ENCODE results near the gene TIGD7. TPM values are rescaled to one million over a fixed set of nuclear protein-coding genes. Genes with fewer than 3 reads are reported as not detected.

The TIGD7 gene
- total RNA-seq, 1 donor from 2014 or later, result 2.4 TPM

GRCh38 chr16:3328643-3329042 lies 23.4 kb upstream of the TIGD7 start:
- peak; percentile 7 for FAIRE-seq
- DNase-seq (ENCODE audit: low read depth), result no peak
- Histone ChIP-seq H3K27me3 (ENCODE audit: control insufficient read depth, insufficient read depth, low read length) (no peaks in the 10 kb centered on the region), H3K36me3 (ENCODE audit: control insufficient read depth, insufficient read depth, low read length) (no peaks in the 10 kb centered on the region), H3K4me3 (ENCODE audit: low read depth, low read length) (no peak overlapping the region)
- TF ChIP-seq CTCF (IDR thresholded peaks at IDR 0.05; ENCODE audit: insufficient read depth, low read length, severe bottlenecking), result no peak

- FAIRE-seq (no peak), DNase-seq (ENCODE audit: low read depth) (no peak)
- no peak for TF ChIP-seq CTCF (IDR thresholded peaks at IDR 0.05; ENCODE audit: insufficient read depth, low read length, severe bottlenecking)
- Histone ChIP-seq H3K27me3 (ENCODE audit: control insufficient read depth, insufficient read depth, low read length) (no peaks in the 10 kb centered on the region), H3K4me3 (ENCODE audit: low read depth, low read length) (no peak overlapping the region), H3K36me3 (ENCODE audit: control insufficient read depth, insufficient read depth, low read length) (no peaks in the 10 kb centered on the region)
Observed at GRCh38 chr16:3328104-3328503, 22.9 kb upstream of the TIGD7 start.

GRCh38 chr16:3327514-3327913 lies 22.3 kb upstream of the TIGD7 start:
- no peak for TF ChIP-seq CTCF (IDR thresholded peaks at IDR 0.05; ENCODE audit: insufficient read depth, low read length, severe bottlenecking)
- Histone ChIP-seq H3K36me3 (ENCODE audit: control insufficient read depth, insufficient read depth, low read length) (no peaks in the 10 kb centered on the region), H3K27me3 (ENCODE audit: control insufficient read depth, insufficient read depth, low read length) (no peaks in the 10 kb centered on the region), H3K4me3 (ENCODE audit: low read depth, low read length) (no peak overlapping the region)
- DNase-seq (ENCODE audit: low read depth) (no peak), FAIRE-seq (no peak)

GRCh38 chr16:3321816-3322215 lies 16.6 kb upstream of the TIGD7 start:
- FAIRE-seq (no peak), DNase-seq (ENCODE audit: low read depth) (no peak)
- H3K27me3 ChIP-seq (ENCODE audit: control insufficient read depth, insufficient read depth, low read length), result no peaks in the 10 kb centered on the region
- no peak for TF ChIP-seq CTCF (IDR thresholded peaks at IDR 0.05; ENCODE audit: insufficient read depth, low read length, severe bottlenecking)
- H3K36me3 ChIP-seq (ENCODE audit: control insufficient read depth, insufficient read depth, low read length), result peaks cover 2% of the 10 kb centered on the region
- no peak overlapping the region for H3K4me3 ChIP-seq (ENCODE audit: low read depth, low read length)

GRCh38 chr16:3317315-3317999 lies 12.2 kb upstream of the TIGD7 start:
- no peak for TF ChIP-seq CTCF (IDR thresholded peaks at IDR 0.05; ENCODE audit: insufficient read depth, low read length, severe bottlenecking)
- H3K36me3 ChIP-seq (ENCODE audit: control insufficient read depth, insufficient read depth, low read length), result peaks cover 10% of the 10 kb centered on the region
- H3K27me3 ChIP-seq (ENCODE audit: control insufficient read depth, insufficient read depth, low read length), result no peaks in the 10 kb centered on the region
- FAIRE-seq (no peak), DNase-seq (ENCODE audit: low read depth) (peak; percentile 13)
- no peak overlapping the region for H3K4me3 ChIP-seq (ENCODE audit: low read depth, low read length)

GRCh38 chr16:3311496-3311895 lies 6.3 kb upstream of the TIGD7 start:
- FAIRE-seq, result no peak

More at GRCh38 chr16:3311496-3311895, 6.3 kb upstream of the TIGD7 start:
- no peak for DNase-seq (ENCODE audit: low read depth)
- H3K27me3 ChIP-seq (ENCODE audit: control insufficient read depth, insufficient read depth, low read length), result no peaks in the 10 kb centered on the region
- TF ChIP-seq CTCF (IDR thresholded peaks at IDR 0.05; ENCODE audit: insufficient read depth, low read length, severe bottlenecking), result no peak
- H3K4me3 ChIP-seq (ENCODE audit: low read depth, low read length), result no peak overlapping the region
- peaks cover 15% of the 10 kb centered on the region for H3K36me3 ChIP-seq (ENCODE audit: control insufficient read depth, insufficient read depth, low read length)

Data from bronchial epithelial cell (primary cell).